Erythroblast (primary cell): ENCODE data around the gene CNP.

ENCODE experiments used
- GATA1 ChIP-seq: IDR thresholded peaks from 2 replicates; pipeline ENCODE4 v1.6.1; 2011; ENCODE audit warnings: low read depth, mild to moderate bottlenecking, control low read depth, low read length, moderate library complexity
- POLR2A ChIP-seq: IDR thresholded peaks from 2 replicates; pipeline ENCODE4 v1.6.1; 2011; ENCODE audit warnings: mild to moderate bottlenecking, low read length

GRCh38 chr17:42018339-42018738, 51.7 kb downstream of the CNP start:
- TF ChIP-seq POLR2A (no peak), GATA1 (no peak)
